ENCODE measurements around the gene RER1.

RER1 gene

GRCh38 chr1:2376931-2377672 is 14.5 kb upstream of the RER1 start:
- no peak for DNase-seq

GRCh38 chr1:2377751-2378440 is 13.7 kb upstream of the RER1 start:
- DNase-seq = no peak

DNA sequence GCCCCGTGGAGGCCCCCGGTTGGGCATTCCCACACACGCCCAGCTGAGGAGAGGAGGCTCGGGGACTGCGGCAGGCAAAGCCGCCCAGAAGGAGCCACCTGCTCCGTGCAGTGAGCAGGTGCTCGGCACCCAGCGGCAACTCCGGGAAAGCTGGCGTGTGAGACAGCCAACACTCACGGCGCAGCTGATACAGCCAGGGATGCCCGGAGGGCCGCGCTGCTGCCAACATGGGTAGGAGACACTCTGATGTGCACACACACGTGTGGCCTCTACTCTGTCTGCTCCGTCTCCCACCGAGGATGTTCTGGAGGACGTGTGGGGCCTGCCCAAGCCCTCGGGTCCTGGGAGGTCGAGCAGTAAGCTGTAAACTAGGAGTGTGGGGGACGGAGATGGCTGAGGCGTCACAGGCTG is 13.2 kb upstream of the RER1 start:
- DNase-seq = no peak

- DNase-seq = no peak
Measured at GRCh38 chr1:2378956-2379732, 12.5 kb upstream of the RER1 start.

DNA sequence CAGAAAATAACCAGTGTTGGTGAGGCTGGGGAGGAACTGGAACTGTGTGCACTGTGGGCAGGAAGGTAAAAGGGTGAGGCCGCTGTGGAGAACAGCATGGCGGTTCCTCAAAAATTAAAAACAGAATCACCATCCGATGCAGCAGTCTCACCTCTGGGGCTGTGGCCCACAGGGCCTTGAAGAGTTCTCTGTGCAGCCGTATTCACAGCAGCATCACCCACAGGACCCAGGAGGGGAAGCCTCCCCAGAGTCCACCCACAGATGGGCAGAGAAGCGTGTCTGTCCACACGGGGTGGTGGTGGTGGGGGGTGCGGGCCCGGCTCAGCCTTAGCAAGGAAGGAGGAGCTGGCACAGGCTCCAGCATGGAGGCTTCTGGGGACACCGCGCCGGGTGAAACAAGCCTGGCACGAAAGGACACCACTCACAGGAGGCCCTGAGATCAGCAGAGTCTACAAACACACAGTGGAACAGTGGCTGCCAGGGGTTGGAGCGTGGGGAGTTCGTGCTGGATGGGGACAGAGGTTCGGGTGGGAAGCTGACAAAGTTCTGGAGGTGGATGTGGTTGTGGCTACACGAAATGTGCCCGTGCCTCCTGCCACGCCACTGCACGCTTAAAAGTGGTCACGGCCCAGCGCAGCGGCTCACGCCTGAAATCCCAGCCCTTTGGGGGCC is 11.8 kb upstream of the RER1 start:
- DNase-seq = no peak

DNA sequence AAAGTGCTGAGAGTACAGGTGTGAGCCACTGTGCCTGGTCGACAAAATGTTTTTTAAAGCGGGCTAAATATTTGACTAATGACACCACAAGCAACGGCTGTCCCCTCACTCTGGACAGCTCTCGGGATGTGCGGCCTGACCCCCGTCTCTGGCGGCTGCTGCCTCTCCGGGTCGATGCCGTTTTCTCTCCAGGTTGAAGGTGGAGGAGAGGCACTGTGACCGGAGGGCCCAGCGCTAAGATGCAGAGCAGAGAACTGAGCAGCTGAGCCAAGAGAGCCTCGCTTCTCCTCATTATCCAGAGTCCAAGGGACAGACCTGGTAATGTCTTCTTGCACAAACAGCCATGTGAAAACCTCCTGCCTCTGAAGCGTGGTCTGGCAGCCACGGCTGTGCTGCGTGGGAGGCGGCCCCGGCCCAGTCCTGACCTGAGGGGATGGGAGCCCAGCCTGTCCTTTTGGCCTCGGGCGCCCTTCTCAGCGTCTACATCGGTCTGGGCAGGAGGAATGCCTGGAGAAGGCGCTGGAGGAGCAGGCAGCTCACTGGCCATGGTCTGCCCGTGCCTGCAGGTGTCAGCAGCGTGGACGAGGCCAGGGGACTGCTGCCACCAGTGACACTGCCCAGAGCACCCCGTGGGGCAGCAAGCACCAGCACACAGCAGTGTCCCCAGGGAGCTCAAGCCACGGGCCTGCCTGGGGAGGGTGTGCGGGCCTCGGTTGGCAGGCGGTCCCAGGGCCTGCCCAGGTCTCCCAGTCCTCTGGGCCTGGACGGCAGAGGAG is 10.6 kb upstream of the RER1 start:
- DNase-seq = no peak

GRCh38 chr1:2381741-2382620 is 9.7 kb upstream of the RER1 start:
- peak; percentile 59 for DNase-seq

DNA sequence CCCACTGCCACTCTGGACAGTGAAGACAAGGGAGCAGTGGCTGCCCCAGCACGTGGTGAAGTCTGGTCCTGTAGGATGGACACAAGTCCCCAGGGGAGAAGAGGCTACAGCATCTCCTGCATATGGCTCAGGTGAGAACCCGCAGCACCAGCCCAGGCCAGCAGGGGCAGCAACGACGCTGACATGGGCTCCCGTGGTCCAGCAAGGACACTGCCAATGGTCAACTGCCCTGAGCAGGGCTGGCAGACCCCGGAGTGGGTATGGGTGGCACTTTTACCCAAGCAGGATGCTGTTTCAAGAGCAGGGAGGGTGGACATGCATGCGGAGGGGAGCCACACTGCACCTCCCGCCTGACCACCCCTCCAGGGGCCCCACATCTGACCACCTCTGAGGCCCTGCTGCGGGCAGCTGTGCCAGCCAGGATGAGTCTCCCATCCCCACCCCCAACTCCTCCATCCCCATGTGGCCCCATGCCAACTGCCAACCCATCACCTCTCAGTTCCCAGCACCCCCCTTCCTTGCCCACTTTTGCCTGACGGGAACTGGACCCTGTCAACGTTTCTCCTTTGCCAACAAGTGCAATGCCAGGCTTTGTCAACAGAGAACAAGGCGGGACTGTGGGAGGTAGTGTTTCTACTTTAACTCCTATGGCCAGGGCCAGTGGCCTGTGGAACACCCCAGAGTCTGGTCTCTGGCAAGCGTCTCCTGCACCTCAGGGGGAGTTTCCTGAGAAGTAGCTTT is 8.8 kb upstream of the RER1 start:
- DNase-seq = no peak

DNA sequence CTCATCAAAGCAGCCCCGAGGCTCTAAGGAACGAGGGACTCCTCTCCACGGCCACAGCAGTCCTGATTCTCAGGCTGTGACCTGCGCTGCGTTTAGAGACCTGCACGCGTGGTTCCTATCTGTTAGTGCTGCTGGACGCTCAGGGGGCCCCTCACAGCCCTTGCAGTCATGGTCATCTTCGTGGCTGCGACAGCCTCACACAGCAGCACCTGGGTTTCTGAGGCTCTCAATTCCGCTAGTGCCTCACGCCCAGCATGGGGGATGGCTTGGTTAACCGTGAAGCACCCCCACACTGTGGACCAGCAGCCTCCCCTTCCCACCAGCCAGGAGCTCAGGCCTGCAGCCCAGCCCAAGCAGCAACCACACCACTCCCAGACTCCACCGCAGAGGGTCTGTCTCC is 8.1 kb upstream of the RER1 start:
- no peak for DNase-seq

DNA sequence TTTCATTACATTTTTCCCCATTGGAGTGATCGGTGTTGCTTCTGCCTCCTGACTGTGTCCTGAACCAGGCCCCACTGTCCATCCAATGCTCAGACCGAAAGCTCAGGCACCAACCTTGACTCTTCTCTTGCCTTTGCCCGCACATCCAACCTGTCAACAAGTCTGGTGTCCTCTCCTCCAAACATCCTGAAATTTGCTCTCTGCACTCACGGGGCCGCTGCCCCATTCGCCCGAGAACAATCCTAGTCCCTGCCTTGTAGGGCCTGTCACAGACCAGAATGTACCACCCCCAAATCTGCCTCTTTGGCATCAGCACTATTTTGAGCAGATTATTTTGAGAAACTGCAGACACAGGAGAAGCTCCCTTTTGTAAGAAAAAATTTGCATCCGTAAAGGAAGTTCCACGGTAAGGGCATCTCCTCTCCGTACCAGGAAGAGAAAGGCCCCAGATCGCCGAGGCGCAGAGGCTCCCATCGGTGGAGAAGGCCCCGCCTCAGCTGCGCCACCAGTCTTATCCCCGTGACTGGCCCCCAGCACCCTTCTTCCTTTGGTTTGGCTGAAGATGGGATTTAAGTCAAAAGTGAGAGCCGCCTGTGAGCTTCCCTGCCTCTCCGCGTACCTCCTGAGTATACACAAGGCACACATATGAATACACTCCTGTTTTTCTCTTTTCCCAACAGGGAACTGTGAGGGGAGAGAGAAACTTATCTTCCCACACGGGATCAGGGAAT is 7.3 kb upstream of the RER1 start:
- DNase-seq = no peak

DNA sequence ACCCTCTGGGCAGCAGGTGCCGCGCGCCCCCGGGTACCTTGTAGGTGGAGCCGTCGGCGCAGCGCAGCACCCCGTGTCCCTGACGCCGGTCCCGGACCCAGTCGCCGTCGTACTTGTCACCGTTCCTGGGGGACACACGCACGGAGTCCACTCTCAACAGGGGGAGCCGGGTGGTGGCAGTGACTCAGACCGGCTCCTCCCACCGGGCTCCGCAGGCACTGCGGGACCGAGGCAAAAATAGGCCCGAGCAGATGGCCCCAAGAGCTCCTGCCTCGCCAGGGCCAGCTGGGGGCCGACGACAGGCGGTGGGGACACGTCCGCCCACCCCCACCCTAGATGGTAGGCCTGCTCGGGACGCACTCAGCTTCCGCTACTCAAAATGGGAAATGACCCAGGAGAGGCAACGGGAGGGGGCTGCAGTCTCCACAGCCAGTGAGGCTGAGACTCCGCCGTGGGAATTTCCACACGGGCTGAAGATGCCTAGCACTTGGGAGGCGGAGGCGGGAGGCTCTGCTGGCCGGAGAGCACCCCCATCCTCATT is 6.6 kb upstream of the RER1 start:
- no peak for DNase-seq

DNA sequence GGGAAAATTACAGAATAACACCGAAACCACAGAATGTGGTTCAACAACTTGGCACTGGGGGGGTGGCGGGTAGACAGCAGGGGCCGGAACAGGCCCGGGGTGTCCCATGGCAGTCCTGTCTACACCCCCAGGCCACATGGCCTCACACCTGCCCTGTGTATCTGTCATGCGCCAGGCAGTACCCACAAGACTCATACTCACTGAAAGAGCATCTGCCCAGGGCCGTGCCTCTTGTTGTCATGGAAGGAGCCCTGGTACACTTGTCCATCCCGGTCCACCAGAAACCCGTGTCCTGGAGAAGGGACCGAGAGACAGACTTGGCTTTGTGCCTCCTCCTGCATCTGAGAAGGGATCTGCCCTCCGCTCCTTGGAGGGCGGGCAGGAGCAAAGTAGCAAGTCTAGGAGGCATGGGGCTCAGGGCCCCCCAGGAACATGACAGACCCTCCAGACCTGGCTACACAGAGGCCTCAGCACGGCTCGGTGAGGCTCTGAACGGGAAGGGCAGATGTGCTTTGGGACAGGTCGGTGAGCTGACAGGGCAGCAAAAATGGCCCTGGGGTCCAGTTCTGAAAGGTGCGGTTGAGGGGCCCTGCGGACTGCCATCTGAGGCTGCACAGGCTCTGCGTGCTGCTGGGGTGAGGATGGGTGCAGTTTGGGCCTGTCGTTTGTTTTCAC is 5.9 kb upstream of the RER1 start:
- no peak for DNase-seq

- no peak for DNase-seq
Measured at GRCh38 chr1:2386636-2387611, 4.7 kb upstream of the RER1 start.

GRCh38 chr1:2388004-2388913 is 3.4 kb upstream of the RER1 start:
- no peak for DNase-seq

- no peak for DNase-seq
Measured at GRCh38 chr1:2389644-2390043, 2.0 kb upstream of the RER1 start.

GRCh38 chr1:2391931-2392509 is 379 bp downstream of the RER1 start:
- DNase-seq = no peak

Measured in HCEC 1CT (cell line).